ENCODE measurements around the gene NUPR2. TPM values are rescaled to one million over a fixed set of nuclear protein-coding genes. Genes with fewer than 3 reads are reported as not detected.
A peak's percentile ranks its signal among the peaks of the same experiment; 100 is the strongest.
"Not testable (repeated sequence)": the region's sequence is repeated elsewhere in the genome, so short reads cannot be mapped to it uniquely, and the experiment has no call there.

Gene NUPR2
- total RNA-seq: 1.5 TPM in 1 of 2 replicates, not detected in the other

GRCh38 chr7:56115852-56116538 is at the start of gene NUPR2:
NUPR2 (minus strand) TSS chr7:56116417; CDS start chr7:56116314, 103 bp downstream.
- Histone ChIP-seq H3K27me3 (ENCODE audit: control insufficient read depth, insufficient read depth, low read length) (peaks cover 9% of the 10 kb centered on the region), H3K4me3 (ENCODE audit: low read depth, low read length) (peak within 1 kb of the TSS; percentile 27), H3K36me3 (ENCODE audit: control insufficient read depth, insufficient read depth, low read length) (no peaks in the 10 kb centered on the region)
- no peak for DNase-seq (ENCODE audit: low read depth)
- TF ChIP-seq CTCF (IDR thresholded peaks at IDR 0.05; ENCODE audit: insufficient read depth, low read length, poor library complexity, severe bottlenecking): no peak

GRCh38 chr7:56157238-56157790 is 41.1 kb upstream of the NUPR2 start:
- TF ChIP-seq CTCF (IDR thresholded peaks at IDR 0.05; ENCODE audit: insufficient read depth, low read length, poor library complexity, severe bottlenecking): no peak
- Histone ChIP-seq H3K27me3 (ENCODE audit: control insufficient read depth, insufficient read depth, low read length) (no peaks in the 10 kb centered on the region), H3K36me3 (ENCODE audit: control insufficient read depth, insufficient read depth, low read length) (no peaks in the 10 kb centered on the region)

GRCh38 chr7:56131062-56131461 is 14.8 kb upstream of the NUPR2 start:
- not testable (repeated sequence) for DNase-seq (ENCODE audit: low read depth); H3K4me3 ChIP-seq (ENCODE audit: low read depth, low read length); H3K36me3 ChIP-seq (ENCODE audit: control insufficient read depth, insufficient read depth, low read length)

More at GRCh38 chr7:56157238-56157790, 41.1 kb upstream of the NUPR2 start:
- H3K4me3 ChIP-seq (ENCODE audit: low read depth, low read length): no peak overlapping the region
- no peak for DNase-seq (ENCODE audit: low read depth)

GRCh38 chr7:56127241-56127975 is 11.2 kb upstream of the NUPR2 start:
- TF ChIP-seq CTCF (IDR thresholded peaks at IDR 0.05; ENCODE audit: insufficient read depth, low read length, poor library complexity, severe bottlenecking): no peak
- Histone ChIP-seq H3K27me3 (ENCODE audit: control insufficient read depth, insufficient read depth, low read length) (no peaks in the 10 kb centered on the region), H3K4me3 (ENCODE audit: low read depth, low read length) (no peak overlapping the region), H3K36me3 (ENCODE audit: control insufficient read depth, insufficient read depth, low read length) (no peaks in the 10 kb centered on the region)
- no peak for DNase-seq (ENCODE audit: low read depth)

More at GRCh38 chr7:56131062-56131461, 14.8 kb upstream of the NUPR2 start:
- H3K27me3 ChIP-seq (ENCODE audit: control insufficient read depth, insufficient read depth, low read length): not testable (repeated sequence)

GRCh38 chr7:56125831-56126230 is 9.6 kb upstream of the NUPR2 start:
- no peak for TF ChIP-seq CTCF (IDR thresholded peaks at IDR 0.05; ENCODE audit: insufficient read depth, low read length, poor library complexity, severe bottlenecking)
- H3K36me3 ChIP-seq (ENCODE audit: control insufficient read depth, insufficient read depth, low read length): no peaks in the 10 kb centered on the region
- no peak overlapping the region for H3K4me3 ChIP-seq (ENCODE audit: low read depth, low read length)
- DNase-seq (ENCODE audit: low read depth): no peak
- no peaks in the 10 kb centered on the region for H3K27me3 ChIP-seq (ENCODE audit: control insufficient read depth, insufficient read depth, low read length)

GRCh38 chr7:56124981-56125380 is 8.8 kb upstream of the NUPR2 start:
- no peak for DNase-seq (ENCODE audit: low read depth)
- no peaks in the 10 kb centered on the region for H3K36me3 ChIP-seq (ENCODE audit: control insufficient read depth, insufficient read depth, low read length)
- no peak for TF ChIP-seq CTCF (IDR thresholded peaks at IDR 0.05; ENCODE audit: insufficient read depth, low read length, poor library complexity, severe bottlenecking)
- H3K4me3 ChIP-seq (ENCODE audit: low read depth, low read length): no peak overlapping the region
- no peaks in the 10 kb centered on the region for H3K27me3 ChIP-seq (ENCODE audit: control insufficient read depth, insufficient read depth, low read length)

Data from kidney epithelial cell (primary cell).